ENCODE measurements around the gene UBR3.
A peak's percentile ranks its signal among the peaks of the same experiment; 100 is the strongest.
"Not testable (repeated sequence)": the region's sequence is repeated elsewhere in the genome, so short reads cannot be mapped to it uniquely, and the experiment has no call there.

Gene UBR3

GRCh38 chr2:169822785-169823392, 4.4 kb upstream of the UBR3 start:
- no peak for DNase-seq

GRCh38 chr2:169823996-169824372, 3.3 kb upstream of the UBR3 start:
- no peak for DNase-seq

GRCh38 chr2:169824373-169825333, 2.6 kb upstream of the UBR3 start, which contains the start of gene METTL5:
METTL5 (minus strand) TSS chr2:169824905; CDS start chr2:169824597, 308 bp downstream.
- peak; percentile 84 for DNase-seq

GRCh38 chr2:169828141-169828811, 1.0 kb downstream of the UBR3 start:
- DNase-seq, result peak; percentile 10

GRCh38 chr2:169834401-169834800, 7.1 kb downstream of the UBR3 start:
- DNase-seq, result no peak

GRCh38 chr2:169838743-169839489, 11.7 kb downstream of the UBR3 start:
- DNase-seq, result no peak

GRCh38 chr2:169839954-169840746, 12.9 kb downstream of the UBR3 start:
- DNase-seq, result no peak

- no peak for DNase-seq
Measured at GRCh38 chr2:169840747-169841142, 13.5 kb downstream of the UBR3 start.

- DNase-seq, result not testable (repeated sequence)
Measured at GRCh38 chr2:169841625-169842024, 14.4 kb downstream of the UBR3 start.

- no peak for DNase-seq
Measured at GRCh38 chr2:169845016-169845415, 17.8 kb downstream of the UBR3 start.

- not testable (repeated sequence) for DNase-seq
Measured at GRCh38 chr2:169848959-169849693, 21.9 kb downstream of the UBR3 start.

GRCh38 chr2:169849710-169850109, 22.5 kb downstream of the UBR3 start:
- DNase-seq, result no peak

GRCh38 chr2:169853041-169853668, 25.9 kb downstream of the UBR3 start:
- no peak for DNase-seq

- not testable (repeated sequence) for DNase-seq
Measured at GRCh38 chr2:169855281-169856258, 28.3 kb downstream of the UBR3 start.

- DNase-seq, result no peak
Measured at GRCh38 chr2:169859423-169859822, 32.2 kb downstream of the UBR3 start.

GRCh38 chr2:169860149-169860548, 32.9 kb downstream of the UBR3 start:
- no peak for DNase-seq

- no peak for DNase-seq
Measured at GRCh38 chr2:169862816-169863215, 35.6 kb downstream of the UBR3 start.

- DNase-seq, result no peak
Measured at GRCh38 chr2:169865492-169865891, 38.2 kb downstream of the UBR3 start.

- DNase-seq, result not testable (repeated sequence)
Measured at GRCh38 chr2:169866230-169866629, 39.0 kb downstream of the UBR3 start.
